Suprapubic skin (tissue), 4 donors: ENCODE results near the gene ARFRP1. TPM values are rescaled to one million over a fixed set of nuclear protein-coding genes. Genes with fewer than 3 reads are reported as not detected.
A peak's percentile ranks its signal among the peaks of the same experiment; 100 is the strongest.

Experiments used
- DNase-seq, 2 donors: peaks; one replicate each; pipeline ENCODE4 v3.0.0-alpha.2; 2019; ENCODE audit warnings: low spot score in 2 of 2
- H3K27ac ChIP-seq: fragments of 200-600 bp; sonication (generic); one replicate; pipeline ENCODE4 v1.5.1; 2019
- H3K27me3 ChIP-seq: fragments of 200-600 bp; sonication (generic); one replicate; pipeline ENCODE4 v1.5.1; 2019
- H3K36me3 ChIP-seq: fragments of 200-600 bp; sonication (generic); one replicate; pipeline ENCODE4 v1.5.1; 2019
- H3K4me1 ChIP-seq: fragments of 200-600 bp; sonication (generic); one replicate; pipeline ENCODE4 v1.5.1; 2019
- H3K4me3 ChIP-seq: fragments of 200-600 bp; sonication (generic); one replicate; pipeline ENCODE4 v1.5.1; 2019; ENCODE audit warnings: mild to moderate bottlenecking
- H3K9me3 ChIP-seq: fragments of 200-600 bp; sonication (generic); one replicate; pipeline ENCODE4 v1.5.1; 2019
- EP300 ChIP-seq: sonication (generic); formaldehyde crosslinking; IDR thresholded peaks from one replicate; pipeline ENCODE4 v1.6.1; 2017; ENCODE audit warnings: antibody characterized with exemption
- POLR2A ChIP-seq, 2 donors: fragments of 450-650 bp; IDR thresholded peaks; one replicate each; pipeline ENCODE4 v1.6.1; 2017; ENCODE audit warnings: antibody characterized with exemption in 2 of 2, mild to moderate bottlenecking in 2 of 2, moderate library complexity in 2 of 2
- POLR2AphosphoS5 ChIP-seq, 3 donors: sonication (generic); formaldehyde crosslinking; IDR thresholded peaks; one replicate each; pipeline ENCODE4 v1.6.1; 2017; ENCODE audit warnings: antibody characterized with exemption in 3 of 3
- WGBS: methylation state at CpG from one replicate; pipeline ENCODE4 v1.1.5; 2018; 5-methylcytosine and 5-hydroxymethylcytosine counted together
- total RNA-seq, 4 donors: library from RNA; depleted of rRNA; stranded (reverse); fragments of >200 nt; gene quantifications; one replicate each; pipeline ENCODE4 v1.1.0, GENCODE V29; 2016
- TF ChIP-seq, protein P1 (sequence below), 2 donors: fragments of 200-600 bp in 1 of 2; fragments of 450-650 bp in 1 of 2; sonication (generic) in 1 of 2; IDR thresholded peaks; one replicate each; pipeline ENCODE4 v1.5.1; 2016 to 2019; ENCODE audit warnings: antibody characterized with exemption in 2 of 2, mild to moderate bottlenecking in 1 of 2, moderate library complexity in 1 of 2

ARFRP1 gene
- total RNA-seq, 4 donors from 2014 or later = 22.1 to 31.9 (median 27.6) TPM

DNA sequence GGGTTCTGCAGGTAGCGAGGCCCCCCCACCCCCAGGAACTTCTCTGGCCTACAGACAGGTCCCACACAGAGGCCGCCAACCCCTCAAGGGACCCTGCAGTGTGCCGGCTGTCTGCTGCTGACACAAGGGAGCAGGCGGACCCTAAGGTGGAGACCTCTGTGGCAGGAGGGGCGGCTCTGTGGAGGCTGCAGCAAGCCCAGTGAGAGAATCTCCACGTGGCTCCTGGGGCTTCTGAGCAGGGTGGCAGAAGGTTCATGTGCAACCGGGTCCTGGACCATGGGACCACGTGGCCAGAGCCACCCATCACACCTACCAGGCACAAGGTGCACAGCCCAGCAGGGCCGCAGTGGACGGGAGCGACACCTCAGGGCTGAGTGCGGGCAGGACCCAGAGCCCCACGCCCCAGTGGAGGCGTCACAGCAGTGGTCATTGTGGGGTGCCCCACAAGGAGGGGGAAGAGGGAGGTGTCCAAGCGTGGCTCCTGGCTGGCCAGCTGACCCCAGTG is 4.3 kb downstream of the ARFRP1 start:
- peak in 1 of 2 donors; percentile 60 for DNase-seq
- H3K9me3 ChIP-seq = no peaks in the 10 kb centered on the region
- no peak overlapping the region for H3K27ac ChIP-seq
- WGBS = no CpG with 5 or more reads among the region's 15 CpGs
- H3K27me3 ChIP-seq = no peaks in the 10 kb centered on the region
- peaks cover 34% of the 10 kb centered on the region for H3K36me3 ChIP-seq
- H3K4me1 ChIP-seq = peaks cover 31% of the 10 kb centered on the region
- TF ChIP-seq, protein P1, sequence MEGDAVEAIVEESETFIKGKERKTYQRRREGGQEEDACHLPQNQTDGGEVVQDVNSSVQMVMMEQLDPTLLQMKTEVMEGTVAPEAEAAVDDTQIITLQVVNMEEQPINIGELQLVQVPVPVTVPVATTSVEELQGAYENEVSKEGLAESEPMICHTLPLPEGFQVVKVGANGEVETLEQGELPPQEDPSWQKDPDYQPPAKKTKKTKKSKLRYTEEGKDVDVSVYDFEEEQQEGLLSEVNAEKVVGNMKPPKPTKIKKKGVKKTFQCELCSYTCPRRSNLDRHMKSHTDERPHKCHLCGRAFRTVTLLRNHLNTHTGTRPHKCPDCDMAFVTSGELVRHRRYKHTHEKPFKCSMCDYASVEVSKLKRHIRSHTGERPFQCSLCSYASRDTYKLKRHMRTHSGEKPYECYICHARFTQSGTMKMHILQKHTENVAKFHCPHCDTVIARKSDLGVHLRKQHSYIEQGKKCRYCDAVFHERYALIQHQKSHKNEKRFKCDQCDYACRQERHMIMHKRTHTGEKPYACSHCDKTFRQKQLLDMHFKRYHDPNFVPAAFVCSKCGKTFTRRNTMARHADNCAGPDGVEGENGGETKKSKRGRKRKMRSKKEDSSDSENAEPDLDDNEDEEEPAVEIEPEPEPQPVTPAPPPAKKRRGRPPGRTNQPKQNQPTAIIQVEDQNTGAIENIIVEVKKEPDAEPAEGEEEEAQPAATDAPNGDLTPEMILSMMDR (IDR thresholded peaks at IDR 0.05) = no peak
- TF ChIP-seq POLR2AphosphoS5 (IDR thresholded peaks at IDR 0.05) (no peak), POLR2A (IDR thresholded peaks at IDR 0.05) (no peak), EP300 (no peak)
- H3K4me3 ChIP-seq = no peak overlapping the region

DNA sequence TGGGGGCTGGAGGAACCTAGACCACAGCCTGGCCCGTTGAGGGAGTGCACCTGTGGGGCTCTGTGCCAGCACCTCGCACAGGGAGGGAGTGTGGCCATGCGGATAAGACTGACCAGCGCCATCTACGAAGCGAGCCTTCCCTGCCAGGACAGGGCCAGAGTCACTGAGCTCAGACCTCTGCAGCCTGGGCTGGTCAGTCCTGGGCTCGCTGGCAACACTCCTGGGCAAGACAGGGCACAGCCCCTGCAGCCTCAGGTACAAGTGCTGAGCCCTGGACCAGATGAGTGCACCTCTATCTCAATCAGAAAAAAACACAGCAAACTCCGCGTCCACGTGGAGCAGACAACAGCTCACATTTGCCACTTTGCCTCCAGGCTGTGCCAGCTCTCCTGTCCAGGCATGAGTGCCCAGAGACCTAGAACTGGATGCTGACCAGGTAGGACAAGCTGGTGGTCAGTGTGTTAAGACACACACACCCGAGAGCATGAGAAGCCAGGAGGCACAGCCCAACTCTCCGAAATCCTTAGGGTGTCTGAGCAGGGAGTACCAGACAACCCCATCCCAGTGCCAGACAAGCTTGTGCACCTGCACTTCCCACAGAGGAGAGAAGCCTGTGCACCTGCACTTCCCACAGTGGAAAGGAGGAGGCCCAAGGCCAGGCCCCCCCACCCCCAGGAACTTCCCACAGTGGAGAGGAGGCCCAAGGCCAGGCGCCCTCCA is 4.9 kb downstream of the ARFRP1 start:
- 81% methylated on average over 3 of the region's 13 CpGs for WGBS
- peaks cover 34% of the 10 kb centered on the region for H3K36me3 ChIP-seq
- H3K4me1 ChIP-seq = peaks cover 34% of the 10 kb centered on the region
- H3K27me3 ChIP-seq = no peaks in the 10 kb centered on the region
- H3K9me3 ChIP-seq = no peaks in the 10 kb centered on the region
- DNase-seq = peak; percentile 59 to 71
- TF ChIP-seq EP300 = no peak
- TF ChIP-seq, protein P1 (IDR thresholded peaks at IDR 0.05) = no peak
- TF ChIP-seq POLR2AphosphoS5 (IDR thresholded peaks at IDR 0.05) = no peak
- TF ChIP-seq POLR2A (IDR thresholded peaks at IDR 0.05) = no peak
- H3K4me3 ChIP-seq = no peak overlapping the region
- H3K27ac ChIP-seq = no peak overlapping the region

GRCh38 chr20:63702036-63702665 is 5.6 kb downstream of the ARFRP1 start:
- Histone ChIP-seq H3K9me3 (no peaks in the 10 kb centered on the region), H3K4me3 (no peak overlapping the region), H3K27ac (no peak overlapping the region), H3K27me3 (no peaks in the 10 kb centered on the region), H3K4me1 (peaks cover 42% of the 10 kb centered on the region), H3K36me3 (peaks cover 34% of the 10 kb centered on the region)
- peak; percentile 64 to 71 for DNase-seq
- TF ChIP-seq POLR2A (IDR thresholded peaks at IDR 0.05) (no peak), EP300 (no peak), POLR2AphosphoS5 (IDR thresholded peaks at IDR 0.05) (no peak)
- TF ChIP-seq, protein P1 (IDR thresholded peaks at IDR 0.05) = no peak
- 96% methylated on average over 6 of the region's 16 CpGs for WGBS

GRCh38 chr20:63701329-63702035 is 6.3 kb downstream of the ARFRP1 start:
- Histone ChIP-seq H3K9me3 (no peaks in the 10 kb centered on the region), H3K27ac (peak overlapping the region; percentile 43), H3K27me3 (no peaks in the 10 kb centered on the region), H3K4me1 (peaks cover 43% of the 10 kb centered on the region), H3K4me3 (no peak overlapping the region), H3K36me3 (peaks cover 34% of the 10 kb centered on the region)
- WGBS = 60% methylated on average over 1 of the region's 14 CpGs
- peak; percentile 60 to 76 for DNase-seq
- TF ChIP-seq, protein P1 (IDR thresholded peaks at IDR 0.05) = no peak
- TF ChIP-seq EP300 (no peak), POLR2AphosphoS5 (IDR thresholded peaks at IDR 0.05) (no peak), POLR2A (IDR thresholded peaks at IDR 0.05) (no peak)

DNA sequence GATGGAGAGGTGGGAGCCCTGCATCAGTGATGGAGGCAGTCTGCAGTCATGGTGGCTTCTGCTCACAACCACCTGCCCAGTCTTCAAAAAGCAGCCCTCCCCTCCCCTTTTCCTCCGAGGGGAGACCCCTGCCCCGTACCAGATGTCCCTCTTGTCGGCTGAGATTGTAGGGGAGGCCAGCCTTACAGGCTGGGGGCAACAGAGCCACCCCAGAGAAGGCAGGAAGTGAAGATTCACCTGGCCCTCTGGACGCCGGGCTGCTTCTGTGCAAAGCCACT is 6.8 kb downstream of the ARFRP1 start:
- no peaks in the 10 kb centered on the region for H3K27me3 ChIP-seq
- H3K36me3 ChIP-seq = peaks cover 29% of the 10 kb centered on the region
- WGBS = 73% methylated on average over 2 of the region's 5 CpGs
- H3K4me3 ChIP-seq = no peak overlapping the region
- no peaks in the 10 kb centered on the region for H3K9me3 ChIP-seq
- TF ChIP-seq POLR2A (IDR thresholded peaks at IDR 0.05) (no peak), POLR2AphosphoS5 (IDR thresholded peaks at IDR 0.05) (no peak), EP300 (no peak)
- TF ChIP-seq, protein P1 (IDR thresholded peaks at IDR 0.05) = no peak
- peak in 1 of 2 donors; percentile 55 for DNase-seq
- peak overlapping the region; percentile 43 for H3K27ac ChIP-seq
- peaks cover 43% of the 10 kb centered on the region for H3K4me1 ChIP-seq
